SK-N-MC (cell line): Measurements from ENCODE around the gene ARFRP1.
"Not testable (repeated sequence)": the region's sequence is repeated elsewhere in the genome, so short reads cannot be mapped to it uniquely, and the experiment has no call there.

Experiments
- DNase-seq: peaks from one replicate; pipeline ENCODE4 v3.0.0-alpha.2; 2011; ENCODE audit warnings: low read depth, low spot score
- H3K27ac ChIP-seq: fragments of 200-600 bp; sonication (generic); 2 replicates; pipeline ENCODE4 v1.5.1; 2016; ENCODE audit warnings: mixed run types
- H3K36me3 ChIP-seq: fragments of 200-600 bp; sonication (generic); 2 replicates; pipeline ENCODE4 v1.6.1; 2017; ENCODE audit warnings: antibody characterized with exemption, low read length, mixed read lengths; ENCODE audit not compliant: insufficient read depth
- H3K4me3 ChIP-seq: fragments of 200-600 bp; sonication (generic); 2 replicates; pipeline ENCODE4 v1.5.1; 2016
- H3K9ac ChIP-seq: fragments of 200-600 bp; sonication (generic); 2 replicates; pipeline ENCODE4 v1.8.0; 2017; ENCODE audit warnings: mixed run types, mixed read lengths; ENCODE audit not compliant: insufficient read length
- H3K9me3 ChIP-seq: fragments of 200-600 bp; sonication (generic); 2 replicates; pipeline ENCODE4 v1.6.1; 2017; ENCODE audit warnings: low read depth, mild to moderate bottlenecking, antibody characterized with exemption, low read length, moderate library complexity, mixed read lengths
- EZH2 ChIP-seq: fragments of 200-600 bp; sonication (generic); IDR thresholded peaks from one replicate; pipeline ENCODE4 v1.6.1; 2017; ENCODE audit warnings: antibody characterized with exemption
- FOXP2 ChIP-seq: optimal IDR thresholded peaks from 2 replicates; pipeline ENCODE3; 2011; ENCODE audit warnings: mild to moderate bottlenecking, moderate library complexity; ENCODE audit not compliant: insufficient read depth; ENCODE audit errors: extremely low read length, control extremely low read depth
- POLR2AphosphoS5 ChIP-seq: IDR thresholded peaks from 2 replicates; pipeline ENCODE4 v1.6.1; 2012; ENCODE audit warnings: mild to moderate bottlenecking, low read depth, low read length, borderline replicate concordance

ARFRP1 gene

DNA sequence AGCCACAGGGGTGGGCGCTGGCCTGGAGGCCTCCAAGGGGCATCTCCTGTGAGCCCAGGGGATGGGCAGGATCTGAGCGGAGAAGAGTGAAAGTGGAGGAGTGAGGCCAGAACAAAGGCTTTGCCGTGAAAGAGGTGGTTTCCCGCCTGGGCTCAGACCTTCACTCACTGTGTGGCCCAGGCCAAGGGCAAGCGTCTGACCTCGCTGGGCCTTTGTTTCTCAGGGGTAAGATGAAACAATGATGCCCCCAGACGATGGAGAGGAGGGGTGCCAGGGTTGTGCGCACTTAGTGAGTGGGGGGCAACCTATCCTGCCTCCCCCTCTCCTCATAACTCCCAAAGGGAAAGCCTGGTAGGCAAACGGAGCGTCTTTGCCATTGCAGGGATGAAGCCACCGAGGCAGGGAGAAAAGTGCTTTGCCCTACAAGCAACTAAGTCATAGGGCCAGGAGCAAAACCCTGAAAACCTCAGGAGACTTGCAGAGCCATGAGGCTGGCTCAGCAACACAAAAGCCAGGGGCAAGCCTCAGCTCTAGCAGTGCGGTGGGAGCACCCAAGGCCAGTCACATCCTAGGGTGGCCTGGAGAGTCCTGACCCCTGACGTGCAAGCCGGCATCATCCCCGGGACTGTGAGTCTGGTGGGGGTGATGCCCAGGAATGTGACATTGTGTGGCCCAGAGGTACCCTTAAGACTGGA lies 53.7 kb downstream of the ARFRP1 start:
- TF ChIP-seq POLR2AphosphoS5 (no peak; the same call in 1 of the 2 replicates), EZH2 (no peak), FOXP2 (no peak)
- Histone ChIP-seq H3K4me3 (peak overlapping the region; percentile 95), H3K9me3 (no peaks in the 10 kb centered on the region), H3K27ac (peak overlapping the region; percentile 83), H3K9ac (peak overlapping the region; percentile 51), H3K36me3 (no peaks in the 10 kb centered on the region)
- no peak for DNase-seq

DNA sequence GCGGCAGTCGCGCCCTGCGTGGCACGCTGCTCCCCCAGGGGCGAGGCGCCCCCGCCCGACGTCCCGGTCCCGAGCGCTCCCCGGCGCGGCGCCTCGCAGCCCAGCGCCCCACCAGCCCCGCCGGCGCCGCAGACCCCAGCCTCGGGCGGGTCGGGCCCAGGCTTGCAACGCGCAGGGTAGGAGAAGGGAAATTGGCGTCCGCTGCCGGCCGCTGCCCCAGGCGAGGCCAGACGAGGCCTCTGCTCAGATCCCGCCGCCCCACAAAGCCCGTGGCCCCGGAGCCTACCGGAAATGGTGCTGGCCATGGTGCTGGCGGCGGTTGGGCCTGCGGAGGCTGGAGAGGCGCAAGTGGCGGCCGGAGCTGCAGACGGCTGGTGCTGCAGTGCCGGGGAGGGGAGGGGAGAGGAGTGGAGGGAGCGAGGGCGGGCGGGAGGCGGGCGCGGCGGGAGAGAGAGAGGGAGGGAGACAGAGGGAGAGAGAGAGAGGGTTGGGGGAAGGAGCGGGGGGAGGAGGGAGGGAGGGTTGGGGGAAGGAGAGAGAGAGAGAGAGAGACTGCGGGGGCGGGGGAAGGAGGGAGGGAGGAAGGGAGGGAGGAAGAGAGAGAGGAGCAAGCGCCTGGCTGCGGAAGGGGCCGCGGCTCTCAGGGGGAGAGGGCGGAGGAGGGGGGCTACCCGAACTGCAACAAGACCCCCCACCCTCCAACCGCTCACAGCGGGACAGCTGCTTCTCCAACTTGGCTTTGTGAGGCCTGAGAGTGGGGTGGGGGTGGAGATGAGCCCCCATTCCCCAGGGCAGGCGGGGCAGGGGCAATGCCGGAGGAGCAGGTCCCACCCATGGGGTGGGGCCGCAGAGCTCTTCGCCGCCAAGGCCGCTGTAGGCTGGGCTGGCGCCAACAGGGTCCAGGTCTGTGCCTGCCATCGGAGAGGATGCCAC lies 54.5 kb downstream of the ARFRP1 start, which contains the start of gene STMN3:
Gene STMN3, minus strand, starts transcription at position 384 of the 933 bp plus-strand sequence. Its CDS starts 79 bp downstream, at position 305.
- peak; percentile 58 for DNase-seq
- H3K9me3 ChIP-seq: no peaks in the 10 kb centered on the region
- H3K27ac ChIP-seq: peak within 1 kb of the TSS; percentile 83
- TF ChIP-seq POLR2AphosphoS5: peak; percentile 85
- TF ChIP-seq FOXP2: no peak
- no peaks in the 10 kb centered on the region for H3K36me3 ChIP-seq
- H3K4me3 ChIP-seq: peak within 1 kb of the TSS; percentile 95
- H3K9ac ChIP-seq: peak within 1 kb of the TSS; percentile 65

DNA sequence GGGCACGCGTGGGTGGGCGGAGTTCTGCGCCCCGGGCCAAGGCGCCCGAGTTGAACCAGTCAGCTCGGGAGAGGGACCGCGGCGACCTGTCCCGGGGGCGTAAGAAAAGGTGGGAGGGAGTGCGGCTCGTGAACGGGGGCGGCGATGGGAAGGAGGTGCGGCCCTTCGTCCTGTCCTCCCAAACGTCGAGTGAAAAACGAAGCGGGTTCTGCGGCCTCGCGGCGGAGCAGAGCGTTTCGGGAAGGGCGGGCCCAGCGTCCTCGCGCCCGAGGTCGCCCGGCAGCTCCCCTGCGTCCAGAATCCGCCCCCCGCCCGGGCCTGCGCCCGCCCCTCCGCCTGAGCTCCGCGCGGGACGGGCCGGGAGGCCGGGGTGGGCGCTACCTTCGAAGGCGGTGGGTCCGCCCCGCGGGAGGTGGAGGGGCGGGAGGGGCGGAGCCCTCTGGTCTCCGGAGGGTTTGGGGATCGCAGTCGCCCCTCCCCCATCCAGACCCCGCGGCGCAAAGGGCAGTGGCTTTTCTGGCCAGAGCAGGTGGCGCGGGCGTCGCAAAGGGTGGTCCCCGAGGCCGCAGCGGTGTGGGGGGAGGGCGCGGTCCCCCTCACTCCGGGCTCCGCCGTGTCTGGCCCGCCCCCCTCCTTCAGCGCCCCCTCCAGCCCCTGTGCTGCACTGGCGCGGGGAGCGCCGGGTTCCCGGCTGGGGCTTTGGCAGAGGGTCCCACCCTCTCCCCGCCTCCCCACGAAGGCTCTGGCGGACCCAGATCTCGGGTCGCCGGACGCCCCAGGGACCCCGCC lies 55.4 kb downstream of the ARFRP1 start:
- TF ChIP-seq POLR2AphosphoS5 (no peak; the same call in 1 of the 2 replicates), EZH2 (no peak), FOXP2 (no peak)
- Histone ChIP-seq H3K4me3 (peak overlapping the region; percentile 95), H3K9ac (peak overlapping the region; percentile 65), H3K36me3 (no peaks in the 10 kb centered on the region), H3K27ac (peak overlapping the region; percentile 62; the same call in 1 of the 2 replicates), H3K9me3 (no peaks in the 10 kb centered on the region)
- no peak for DNase-seq

DNA sequence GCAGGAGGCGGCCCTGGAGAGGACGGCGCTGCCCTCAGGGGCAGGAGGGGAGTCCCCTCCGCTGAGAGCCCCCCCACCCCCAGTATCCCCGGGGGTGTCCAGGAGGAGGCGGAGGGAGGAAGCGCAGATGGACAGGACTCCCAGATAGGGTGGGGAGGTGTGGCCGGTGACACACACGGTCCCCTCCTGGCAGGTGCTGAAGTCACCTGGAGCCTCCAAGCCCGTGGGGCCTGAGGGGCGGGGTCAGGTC lies 55.9 kb downstream of the ARFRP1 start:
- Histone ChIP-seq H3K9ac (peak overlapping the region; percentile 65), H3K9me3 (no peaks in the 10 kb centered on the region), H3K4me3 (peak overlapping the region; percentile 95), H3K27ac (no peak overlapping the region), H3K36me3 (no peaks in the 10 kb centered on the region)
- TF ChIP-seq FOXP2: no peak
- no peak for DNase-seq

DNA sequence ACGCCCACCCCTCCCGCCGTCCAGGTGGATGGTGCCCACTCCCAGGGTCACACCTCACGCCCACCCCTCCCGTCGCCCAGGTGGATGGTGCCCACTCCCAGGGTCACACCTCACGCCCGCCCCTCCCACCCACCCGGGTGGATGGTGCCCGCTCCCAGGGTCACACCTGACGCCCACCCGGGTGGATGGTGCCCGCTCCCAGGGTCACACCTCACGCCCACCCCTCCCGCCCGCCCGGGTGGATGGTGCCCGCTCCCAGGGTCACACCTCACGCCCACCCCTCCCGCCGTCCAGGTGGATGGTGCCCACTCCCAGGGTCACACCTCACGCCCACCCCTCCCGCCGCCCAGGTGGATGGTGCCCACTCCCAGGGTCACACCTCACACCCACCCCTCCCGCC lies 57.3 kb downstream of the ARFRP1 start:
- DNase-seq, H3K27ac ChIP-seq, H3K9ac ChIP-seq: not testable (repeated sequence)

DNA sequence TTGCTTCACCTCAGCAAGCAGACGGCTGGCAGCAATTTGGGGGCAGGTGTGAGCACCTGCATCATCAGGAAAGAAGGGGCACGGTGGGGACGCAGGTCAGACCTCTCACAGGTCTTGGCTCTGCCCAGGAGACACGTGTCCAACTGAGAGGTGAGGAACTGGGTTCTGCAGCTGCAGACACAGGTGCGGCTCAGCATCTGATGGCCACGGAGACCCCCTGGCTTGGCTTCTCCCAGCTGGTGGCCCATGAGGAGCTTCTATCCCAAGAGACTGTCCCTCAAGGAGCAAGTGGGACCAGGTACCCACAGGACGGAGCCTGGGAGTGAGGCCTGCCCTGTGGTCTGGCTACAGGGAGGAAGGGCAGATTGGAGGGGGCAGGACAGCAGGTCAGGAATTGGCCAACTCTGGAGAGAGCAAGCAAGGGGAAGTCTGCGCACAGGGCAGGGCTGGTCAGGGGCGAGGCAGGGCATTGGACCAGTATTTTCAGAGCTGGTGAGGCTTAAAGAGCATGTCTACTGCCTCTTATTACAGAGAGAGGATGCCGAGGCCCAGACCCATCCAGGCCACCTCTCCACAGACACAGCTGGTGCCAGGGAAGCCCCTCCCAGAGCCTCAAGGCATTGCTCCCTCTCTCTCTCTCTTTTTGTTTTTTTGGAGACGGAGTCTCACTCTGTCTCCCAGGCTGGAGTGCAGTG lies 58.7 kb downstream of the ARFRP1 start:
- no peaks in the 10 kb centered on the region for H3K36me3 ChIP-seq
- H3K9ac ChIP-seq: no peak overlapping the region
- H3K4me3 ChIP-seq: no peak overlapping the region
- no peak overlapping the region for H3K27ac ChIP-seq
- no peaks in the 10 kb centered on the region for H3K9me3 ChIP-seq
- no peak for DNase-seq
- TF ChIP-seq FOXP2 (no peak), EZH2 (no peak), POLR2AphosphoS5 (no peak)

More for the DNA sequence above, 57.3 kb downstream of the ARFRP1 start:
- H3K9me3 ChIP-seq, H3K36me3 ChIP-seq, H3K4me3 ChIP-seq: not testable (repeated sequence)
